ENCODE results near the gene MGAT5. TPM values are rescaled to one million over a fixed set of nuclear protein-coding genes. Genes with fewer than 3 reads are reported as not detected.

The MGAT5 gene
- total and polyA plus RNA-seq, 2 donors from 2014 or later = 14.3 to 40.9 TPM

DNA sequence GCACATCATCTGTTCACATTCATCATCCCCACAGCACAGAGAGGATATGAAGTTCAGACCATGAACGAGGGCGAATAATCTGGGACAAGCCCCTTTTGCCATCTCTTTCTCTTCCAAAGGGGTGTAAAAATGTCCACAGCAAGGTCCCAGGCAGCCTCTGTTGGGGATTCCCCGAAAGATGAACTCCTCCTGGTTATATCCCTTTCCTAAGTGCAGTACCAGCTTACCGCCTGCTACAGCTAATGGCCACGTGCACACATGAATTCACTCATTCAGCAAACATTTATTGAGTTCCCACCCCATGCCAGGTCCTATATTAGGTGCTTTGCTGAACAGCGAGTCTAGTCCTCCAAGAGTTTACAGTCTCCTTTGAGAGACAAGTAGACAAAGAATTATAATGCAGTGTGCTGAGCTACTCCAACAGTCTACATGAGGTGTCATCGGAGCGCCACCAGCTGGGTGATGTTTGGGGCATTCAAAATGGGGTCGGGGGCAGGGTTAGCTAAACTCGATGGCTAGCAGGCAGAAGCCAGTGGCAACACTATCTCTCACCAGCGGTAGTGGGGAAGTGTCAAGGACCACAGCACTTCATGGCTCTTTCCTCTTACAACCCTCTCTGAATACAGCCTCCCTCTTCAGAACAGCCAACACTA is 236.0 kb downstream of the MGAT5 start:
- DNase-seq (no peak), FAIRE-seq (no peak)
- no peaks in the 10 kb centered on the region for H3K36me3 ChIP-seq (ENCODE audit: control insufficient read depth in 2 of 3, insufficient read depth in 3 of 3, low read length in 3 of 3)
- no peak overlapping the region for H3K4me3 ChIP-seq (ENCODE audit: low read length in 3 of 3)
- no peak overlapping the region for H3K27ac ChIP-seq (ENCODE audit: low read depth in 2 of 2, low read length in 2 of 2)
- intact Hi-C loops (cut with DNase I) = no loop called here
- no peak overlapping the region for H3K9ac ChIP-seq (ENCODE audit: low read length in 3 of 3)
- H3K27me3 ChIP-seq (ENCODE audit: control insufficient read depth, insufficient read depth, low read length) = no peaks in the 10 kb centered on the region
- no peaks in the 10 kb centered on the region for H3K4me1 ChIP-seq (ENCODE audit: control insufficient read depth in 2 of 3, insufficient read depth in 2 of 3, low read depth in 1 of 3, low read length in 3 of 3)
- no peaks in the 10 kb centered on the region for H3K9me3 ChIP-seq (ENCODE audit: control insufficient read depth in 2 of 3, insufficient read depth in 1 of 3, low read length in 3 of 3)
- TF ChIP-seq, protein P1, sequence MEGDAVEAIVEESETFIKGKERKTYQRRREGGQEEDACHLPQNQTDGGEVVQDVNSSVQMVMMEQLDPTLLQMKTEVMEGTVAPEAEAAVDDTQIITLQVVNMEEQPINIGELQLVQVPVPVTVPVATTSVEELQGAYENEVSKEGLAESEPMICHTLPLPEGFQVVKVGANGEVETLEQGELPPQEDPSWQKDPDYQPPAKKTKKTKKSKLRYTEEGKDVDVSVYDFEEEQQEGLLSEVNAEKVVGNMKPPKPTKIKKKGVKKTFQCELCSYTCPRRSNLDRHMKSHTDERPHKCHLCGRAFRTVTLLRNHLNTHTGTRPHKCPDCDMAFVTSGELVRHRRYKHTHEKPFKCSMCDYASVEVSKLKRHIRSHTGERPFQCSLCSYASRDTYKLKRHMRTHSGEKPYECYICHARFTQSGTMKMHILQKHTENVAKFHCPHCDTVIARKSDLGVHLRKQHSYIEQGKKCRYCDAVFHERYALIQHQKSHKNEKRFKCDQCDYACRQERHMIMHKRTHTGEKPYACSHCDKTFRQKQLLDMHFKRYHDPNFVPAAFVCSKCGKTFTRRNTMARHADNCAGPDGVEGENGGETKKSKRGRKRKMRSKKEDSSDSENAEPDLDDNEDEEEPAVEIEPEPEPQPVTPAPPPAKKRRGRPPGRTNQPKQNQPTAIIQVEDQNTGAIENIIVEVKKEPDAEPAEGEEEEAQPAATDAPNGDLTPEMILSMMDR (IDR thresholded peaks at IDR 0.05; ENCODE audit: borderline replicate concordance, extremely low read depth, insufficient read depth) = no peak

DNA sequence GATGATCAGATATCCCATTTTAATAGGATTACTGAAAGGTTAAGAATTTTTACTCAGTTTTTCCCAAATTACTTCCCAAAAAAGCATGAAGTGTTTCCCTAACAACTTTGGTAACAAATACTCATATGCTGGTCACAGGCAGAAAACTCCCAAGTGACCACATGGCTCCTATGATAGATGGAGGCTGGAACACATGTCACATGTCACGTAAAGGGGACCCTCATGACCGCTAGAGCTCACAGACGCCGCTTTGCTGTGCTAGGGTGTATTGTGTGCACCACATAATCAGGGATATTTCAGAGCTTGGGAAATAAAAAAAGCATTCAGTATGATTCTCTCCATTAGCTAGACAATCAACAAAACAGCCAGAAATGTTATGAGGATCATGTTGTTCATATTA is 236.7 kb downstream of the MGAT5 start:
- Histone ChIP-seq H3K9me3 (ENCODE audit: control insufficient read depth in 2 of 3, insufficient read depth in 1 of 3, low read length in 3 of 3) (no peaks in the 10 kb centered on the region), H3K27ac (ENCODE audit: low read depth in 2 of 2, low read length in 2 of 2) (no peak overlapping the region), H3K9ac (ENCODE audit: low read length in 3 of 3) (no peak overlapping the region), H3K36me3 (ENCODE audit: control insufficient read depth in 2 of 3, insufficient read depth in 3 of 3, low read length in 3 of 3) (no peaks in the 10 kb centered on the region), H3K4me1 (ENCODE audit: control insufficient read depth in 2 of 3, insufficient read depth in 2 of 3, low read depth in 1 of 3, low read length in 3 of 3) (no peaks in the 10 kb centered on the region), H3K27me3 (ENCODE audit: control insufficient read depth, insufficient read depth, low read length) (no peaks in the 10 kb centered on the region), H3K4me3 (ENCODE audit: low read length in 3 of 3) (no peak overlapping the region)
- intact Hi-C loops (cut with DNase I) = no loop called here
- FAIRE-seq = no peak
- TF ChIP-seq, protein P1 (IDR thresholded peaks at IDR 0.05; ENCODE audit: borderline replicate concordance, extremely low read depth, insufficient read depth) = no peak
- DNase-seq = no peak

DNA sequence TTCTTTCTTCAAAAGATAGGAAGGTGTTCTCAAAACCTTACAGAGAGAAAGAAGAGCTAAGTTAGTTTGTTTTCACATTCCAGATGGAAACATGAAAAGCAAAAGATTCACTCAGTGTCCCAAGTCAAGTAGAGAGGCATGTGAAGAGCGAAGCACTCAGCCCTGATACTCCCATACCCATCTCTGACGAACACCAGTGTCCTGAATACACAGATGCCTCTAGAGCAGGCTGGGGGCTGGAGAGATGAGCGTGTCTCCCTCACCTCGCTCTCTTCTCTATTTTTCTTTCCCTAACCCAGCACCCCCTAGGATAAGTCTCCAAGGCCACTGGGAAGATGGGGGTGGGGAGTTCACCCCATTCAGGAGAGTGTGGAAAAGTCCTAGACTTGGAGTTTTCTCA is 237.2 kb downstream of the MGAT5 start:
- no peaks in the 10 kb centered on the region for H3K36me3 ChIP-seq (ENCODE audit: control insufficient read depth in 2 of 3, insufficient read depth in 3 of 3, low read length in 3 of 3)
- DNase-seq = no peak
- H3K9ac ChIP-seq (ENCODE audit: low read length in 3 of 3) = no peak overlapping the region
- H3K9me3 ChIP-seq (ENCODE audit: control insufficient read depth in 2 of 3, insufficient read depth in 1 of 3, low read length in 3 of 3) = no peaks in the 10 kb centered on the region
- H3K4me1 ChIP-seq (ENCODE audit: control insufficient read depth in 2 of 3, insufficient read depth in 2 of 3, low read depth in 1 of 3, low read length in 3 of 3) = no peaks in the 10 kb centered on the region
- FAIRE-seq = no peak
- intact Hi-C loops (cut with DNase I) = no loop called here
- H3K27me3 ChIP-seq (ENCODE audit: control insufficient read depth, insufficient read depth, low read length) = no peaks in the 10 kb centered on the region
- TF ChIP-seq, protein P1 (IDR thresholded peaks at IDR 0.05; ENCODE audit: borderline replicate concordance, extremely low read depth, insufficient read depth) = no peak
- no peak overlapping the region for H3K4me3 ChIP-seq (ENCODE audit: low read length in 3 of 3)
- no peak overlapping the region for H3K27ac ChIP-seq (ENCODE audit: low read depth in 2 of 2, low read length in 2 of 2)
